B cell (primary cell): ENCODE data around the gene CYP2D6. TPM values are rescaled to one million over a fixed set of nuclear protein-coding genes. Genes with fewer than 3 reads are reported as not detected.
A peak's percentile ranks its signal among the peaks of the same experiment; 100 is the strongest.

Source experiments
- ATAC-seq: fragments of 200-7000 bp; cut with Tn5 transposase; one replicate; pipeline ENCODE4 v1.10.0; 2021; ENCODE audit warnings: low read depth, mild to moderate bottlenecking, moderate number of reproducible peaks, moderate library complexity
- CTCF ChIA-PET: fragments of 350-600 bp; sonication (Branson Sonifier 250); formaldehyde crosslinking; loops from one replicate; lab custom pipeline; 2021; ENCODE audit warnings: antibody characterized with exemption, inconsistent platforms; lab: Charles Lee
- POLR2A ChIA-PET: fragments of 350-600 bp; sonication (Branson Sonifier 250); formaldehyde crosslinking; loops from one replicate; lab custom pipeline; 2021; ENCODE audit warnings: antibody characterized with exemption; lab: Charles Lee
- DNase-seq: peaks from one replicate; pipeline ENCODE4 v3.0.0; 2013
- H2AFZ ChIP-seq: 2 replicates; pipeline ENCODE4 v1.6.1; 2012; ENCODE audit warnings: mild to moderate bottlenecking, low read depth, low read length; ENCODE audit not compliant: insufficient read depth, poor library complexity, severe bottlenecking
- H3K27ac ChIP-seq, 2 donors: 1 replicate in 1 of 2; 2 replicates in 1 of 2; pipeline ENCODE4 v1.5.1; 2012 to 2013; ENCODE audit warnings: low read length in 2 of 2, mild to moderate bottlenecking in 2 of 2, moderate library complexity in 1 of 2
- H3K27me3 ChIP-seq, 4 experiments: fragments of 200-600 bp in 1 of 4; sonication (generic) in 1 of 4; replicated peaks in 1 of 4; 1 replicate in 2 of 4; 2 replicates in 2 of 4; pipeline versions ENCODE4 v1.6.1 to v1.7.0; 2013 to 2016; ENCODE audit warnings: low read length in 3 of 4, mild to moderate bottlenecking in 2 of 4, mixed read lengths in 1 of 4, moderate library complexity in 1 of 4; ENCODE audit not compliant: insufficient read depth in 4 of 4, control insufficient read depth in 3 of 4; ENCODE audit errors: control extremely low read depth in 1 of 4
- H3K36me3 ChIP-seq, 2 experiments: replicated peaks in 1 of 2; 1 replicate in 1 of 2; 2 replicates in 1 of 2; pipeline versions ENCODE4 v1.6.1 to v1.7.1; 2013; ENCODE audit warnings: low read length in 1 of 2; ENCODE audit not compliant: insufficient read depth in 2 of 2, control insufficient read depth in 1 of 2; ENCODE audit errors: control extremely low read depth in 1 of 2, extremely low read depth in 1 of 2
- H3K4me1 ChIP-seq, 2 donors: fragments of 200-600 bp in 1 of 2; sonication (generic) in 1 of 2; 1 replicate in 1 of 2; 2 replicates in 1 of 2; pipeline versions ENCODE4 v1.5.1 to v1.6.1; 2013 to 2017; ENCODE audit warnings: low read length in 2 of 2; ENCODE audit not compliant: control insufficient read depth in 2 of 2, insufficient read depth in 2 of 2
- H3K4me2 ChIP-seq: replicated peaks from 2 replicates; pipeline ENCODE3; 2012; ENCODE audit warnings: mild to moderate bottlenecking, low read depth, low read length; ENCODE audit not compliant: poor library complexity, severe bottlenecking
- H3K4me3 ChIP-seq, 5 experiments: fragments of 200-600 bp in 1 of 5; sonication (generic) in 1 of 5; 1 replicate in 3 of 5; 2 replicates in 2 of 5; pipeline versions ENCODE4 v1.5.1 to v1.7.0; 2011 to 2016; ENCODE audit warnings: low read length in 4 of 5, mild to moderate bottlenecking in 4 of 5, low read depth in 2 of 5, control low read depth in 1 of 5, moderate library complexity in 1 of 5; ENCODE audit not compliant: insufficient read depth in 1 of 5; ENCODE audit errors: control extremely low read depth in 1 of 5, extremely low read depth in 1 of 5
- H3K79me2 ChIP-seq: fragments of 200-600 bp; sonication (generic); one replicate; pipeline ENCODE4 v1.6.0; 2016; ENCODE audit warnings: low read length; ENCODE audit not compliant: control insufficient read depth, insufficient read depth
- H3K9ac ChIP-seq: fragments of 200-600 bp; sonication (generic); 2 replicates; pipeline ENCODE4 v1.6.1; 2017; ENCODE audit warnings: mild to moderate bottlenecking, low read length, moderate library complexity
- H3K9me3 ChIP-seq, 3 donors: one replicate each; pipeline versions ENCODE4 v1.6.1 to v1.7.1; 2013; ENCODE audit warnings: low read length in 2 of 3; ENCODE audit not compliant: control insufficient read depth in 2 of 3, insufficient read depth in 1 of 3; ENCODE audit errors: control extremely low read depth in 1 of 3
- H4K20me1 ChIP-seq: 2 replicates; pipeline ENCODE4 v1.6.0; 2012; ENCODE audit warnings: mild to moderate bottlenecking, low read length; ENCODE audit not compliant: insufficient read depth, control insufficient read depth, poor library complexity, severe bottlenecking
- H3K27ac Mint-ChIP-seq: one replicate; pipeline ENCODE4 v1.8.0; 2021; ENCODE audit warnings: mixed read lengths
- H3K27me3 Mint-ChIP-seq: one replicate; pipeline ENCODE4 v1.8.0; 2021; ENCODE audit warnings: mixed read lengths
- H3K4me1 Mint-ChIP-seq: one replicate; pipeline ENCODE4 v1.8.0; 2021; ENCODE audit warnings: mixed read lengths
- H3K4me3 Mint-ChIP-seq: one replicate; pipeline ENCODE4 v1.8.0; 2021; ENCODE audit warnings: mixed read lengths
- H3K9me3 Mint-ChIP-seq: one replicate; pipeline ENCODE4 v1.8.0; 2022; ENCODE audit warnings: mixed read lengths; ENCODE audit not compliant: insufficient read depth
- EZH2 ChIP-seq: IDR thresholded peaks from 2 replicates; pipeline ENCODE4 v1.6.1; 2012; ENCODE audit warnings: borderline replicate concordance, low read depth, mild to moderate bottlenecking, moderate library complexity, low read length; ENCODE audit not compliant: insufficient read depth, poor library complexity, severe bottlenecking
- WGBS: methylation state at CpG from one replicate; pipeline ENCODE4 v1.1.5; 2013; ENCODE audit warnings: missing lambda C conversion rate; ENCODE audit not compliant: insufficient coverage; 5-methylcytosine and 5-hydroxymethylcytosine counted together
- intact Hi-C: fragments of 100-400 bp; cut with micrococcal nuclease; formaldehyde crosslinking; loops from one replicate; pipeline ENCODE4 v1.10.0; 2022
- polyA plus RNA-seq: library from polyadenylated mRNA; depleted of rRNA; stranded (reverse); fragments of >200 nt; gene quantifications from 2 replicates; pipeline ENCODE4 v1.2.3, GENCODE V29; 2012
- total RNA-seq, 2 donors: library from RNA; stranded (reverse); fragments of 120-200 nt in 1 of 2; gene quantifications; 1 replicate in 1 of 2; 2 replicates in 1 of 2; pipeline versions ENCODE4 v1.2.3 to v1.2.4, GENCODE V29; 2013 to 2022
- TF ChIP-seq, protein P1 (sequence below): fragments of 200-600 bp; IDR thresholded peaks from one replicate; pipeline ENCODE4 v1.8.0; 2022; ENCODE audit warnings: antibody characterized with exemption, mild to moderate bottlenecking

Gene CYP2D6
- total and polyA plus RNA-seq, 2 donors (not counting 1 experiment from before 2014, with no cell fraction given): 3.1 to 3.9 TPM

DNA sequence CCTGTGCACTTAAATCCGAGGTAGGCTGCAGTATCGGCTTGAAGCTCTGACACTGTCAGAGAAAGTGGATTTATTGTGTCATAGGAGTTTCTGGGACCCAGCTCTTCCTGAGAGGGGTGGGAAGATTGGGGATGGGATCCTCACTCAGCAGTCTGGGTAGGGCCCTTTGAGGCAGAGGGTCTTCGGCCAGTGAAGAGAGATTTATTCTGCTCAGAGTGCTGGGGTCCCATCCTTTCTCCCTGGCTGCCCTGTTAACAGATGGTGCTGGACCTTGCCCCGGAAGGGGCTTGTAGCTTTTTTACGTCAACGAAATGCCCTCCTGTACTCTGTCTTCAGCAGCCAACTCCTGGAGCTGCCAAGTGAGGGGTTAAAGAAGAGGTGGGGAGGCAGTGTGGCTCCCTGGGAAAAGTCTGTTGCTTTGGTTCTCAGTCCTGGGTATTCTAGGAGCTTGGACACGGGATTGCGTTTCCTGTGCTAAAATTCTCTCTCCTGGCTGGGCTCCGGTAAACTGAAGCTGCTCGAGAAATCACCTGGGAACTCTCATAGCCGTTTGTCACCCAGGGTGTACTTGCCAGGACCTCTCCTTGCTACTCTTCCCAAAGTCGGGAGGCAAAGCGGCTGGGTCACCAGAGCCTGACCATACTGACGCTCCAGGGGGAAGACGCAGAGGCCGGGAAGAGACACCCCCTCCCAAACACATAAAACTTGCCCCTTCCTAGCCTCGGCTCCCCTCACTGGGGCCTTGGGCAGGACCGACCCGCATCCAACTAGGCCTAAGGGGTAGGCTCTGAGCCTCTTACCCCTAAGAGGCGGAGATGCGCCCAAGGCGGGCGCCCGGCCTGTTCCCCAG, 51.9 kb downstream of the CYP2D6 start:
- H3K27me3 Mint-ChIP-seq: no peaks in the 10 kb centered on the region
- H3K4me1 Mint-ChIP-seq: peaks cover 38% of the 10 kb centered on the region
- Histone ChIP-seq H3K4me1 (peaks cover 26 to 41% of the 10 kb centered on the region in 2 donors), H4K20me1 (peaks cover 5% of the 10 kb centered on the region), H3K9me3 (no peaks in the 10 kb centered on the region), H3K9ac (peak overlapping the region; percentile 97), H3K27me3 (no peaks in the 10 kb centered on the region), H3K4me3 (peak overlapping the region; percentile 26 to 89 (median 70)), H3K36me3 (peaks cover 0 to 20% of the 10 kb centered on the region in 2 experiments), H2AFZ (peak overlapping the region; percentile 90), H3K79me2 (peaks cover 42% of the 10 kb centered on the region), H3K4me2 (peak overlapping the region; percentile 88), H3K27ac (peak overlapping the region; percentile 99)
- DNase-seq (no peak), ATAC-seq (no peak)
- no peaks in the 10 kb centered on the region for H3K9me3 Mint-ChIP-seq
- intact Hi-C loops: loop anchor here (1.0 to 2.0 kb wide), 4 partner anchors 8 to 792 kb away; partner anchors contain the start of genes NAGA, NDUFA6 and RANGAP1
- ChIA-PET CTCF (interaction anchor here (1.1 to 4.0 kb wide), 4 partner anchors 12 to 382 kb away, joined by 4 to 41 read pairs (median 4); partner anchors contain the start of gene NDUFA6), POLR2A (interaction anchor here (0.6 to 4.0 kb wide), 7 partner anchors 9 to 1260 kb away, joined by 4 to 45 read pairs (median 5); partner anchors contain the start of genes NAGA, NDUFA6, POLDIP3 and WBP2NL)
- 69% methylated on average over 23 of the region's 24 CpGs for WGBS
- H3K4me3 Mint-ChIP-seq: peak overlapping the region; percentile 96
- TF ChIP-seq, protein P1, sequence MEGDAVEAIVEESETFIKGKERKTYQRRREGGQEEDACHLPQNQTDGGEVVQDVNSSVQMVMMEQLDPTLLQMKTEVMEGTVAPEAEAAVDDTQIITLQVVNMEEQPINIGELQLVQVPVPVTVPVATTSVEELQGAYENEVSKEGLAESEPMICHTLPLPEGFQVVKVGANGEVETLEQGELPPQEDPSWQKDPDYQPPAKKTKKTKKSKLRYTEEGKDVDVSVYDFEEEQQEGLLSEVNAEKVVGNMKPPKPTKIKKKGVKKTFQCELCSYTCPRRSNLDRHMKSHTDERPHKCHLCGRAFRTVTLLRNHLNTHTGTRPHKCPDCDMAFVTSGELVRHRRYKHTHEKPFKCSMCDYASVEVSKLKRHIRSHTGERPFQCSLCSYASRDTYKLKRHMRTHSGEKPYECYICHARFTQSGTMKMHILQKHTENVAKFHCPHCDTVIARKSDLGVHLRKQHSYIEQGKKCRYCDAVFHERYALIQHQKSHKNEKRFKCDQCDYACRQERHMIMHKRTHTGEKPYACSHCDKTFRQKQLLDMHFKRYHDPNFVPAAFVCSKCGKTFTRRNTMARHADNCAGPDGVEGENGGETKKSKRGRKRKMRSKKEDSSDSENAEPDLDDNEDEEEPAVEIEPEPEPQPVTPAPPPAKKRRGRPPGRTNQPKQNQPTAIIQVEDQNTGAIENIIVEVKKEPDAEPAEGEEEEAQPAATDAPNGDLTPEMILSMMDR: no peak
- no peak for TF ChIP-seq EZH2
- peak overlapping the region; percentile 97 for H3K27ac Mint-ChIP-seq
